B cell (primary cell): ENCODE results near the gene ASB17. TPM values are rescaled to one million over a fixed set of nuclear protein-coding genes. Genes with fewer than 3 reads are reported as not detected.

ENCODE experiments used
- ATAC-seq: fragments of 200-7000 bp; cut with Tn5 transposase; one replicate; pipeline ENCODE4 v1.10.0; 2021; ENCODE audit warnings: low read depth, mild to moderate bottlenecking, moderate number of reproducible peaks, moderate library complexity
- CTCF ChIA-PET: fragments of 350-600 bp; sonication (Branson Sonifier 250); formaldehyde crosslinking; loops from one replicate; lab custom pipeline; 2021; ENCODE audit warnings: antibody characterized with exemption, inconsistent platforms; lab: Charles Lee
- POLR2A ChIA-PET: fragments of 350-600 bp; sonication (Branson Sonifier 250); formaldehyde crosslinking; loops from one replicate; lab custom pipeline; 2021; ENCODE audit warnings: antibody characterized with exemption; lab: Charles Lee
- DNase-seq: peaks from one replicate; pipeline ENCODE4 v3.0.0; 2013
- H2AFZ ChIP-seq: 2 replicates; pipeline ENCODE4 v1.6.1; 2012; ENCODE audit warnings: mild to moderate bottlenecking, low read depth, low read length; ENCODE audit not compliant: insufficient read depth, poor library complexity, severe bottlenecking
- H3K27ac ChIP-seq, 2 donors: 1 replicate in 1 of 2; 2 replicates in 1 of 2; pipeline ENCODE4 v1.5.1; 2012 to 2013; ENCODE audit warnings: low read length in 2 of 2, mild to moderate bottlenecking in 2 of 2, moderate library complexity in 1 of 2
- H3K27me3 ChIP-seq, 4 experiments: fragments of 200-600 bp in 1 of 4; sonication (generic) in 1 of 4; replicated peaks in 1 of 4; 1 replicate in 2 of 4; 2 replicates in 2 of 4; pipeline versions ENCODE4 v1.6.1 to v1.7.0; 2013 to 2016; ENCODE audit warnings: low read length in 3 of 4, mild to moderate bottlenecking in 2 of 4, mixed read lengths in 1 of 4, moderate library complexity in 1 of 4; ENCODE audit not compliant: insufficient read depth in 4 of 4, control insufficient read depth in 3 of 4; ENCODE audit errors: control extremely low read depth in 1 of 4
- H3K36me3 ChIP-seq, 2 experiments: replicated peaks in 1 of 2; 1 replicate in 1 of 2; 2 replicates in 1 of 2; pipeline versions ENCODE4 v1.6.1 to v1.7.1; 2013; ENCODE audit warnings: low read length in 1 of 2; ENCODE audit not compliant: insufficient read depth in 2 of 2, control insufficient read depth in 1 of 2; ENCODE audit errors: control extremely low read depth in 1 of 2, extremely low read depth in 1 of 2
- H3K4me1 ChIP-seq, 2 donors: fragments of 200-600 bp in 1 of 2; sonication (generic) in 1 of 2; 1 replicate in 1 of 2; 2 replicates in 1 of 2; pipeline versions ENCODE4 v1.5.1 to v1.6.1; 2013 to 2017; ENCODE audit warnings: low read length in 2 of 2; ENCODE audit not compliant: control insufficient read depth in 2 of 2, insufficient read depth in 2 of 2
- H3K4me2 ChIP-seq: replicated peaks from 2 replicates; pipeline ENCODE3; 2012; ENCODE audit warnings: mild to moderate bottlenecking, low read depth, low read length; ENCODE audit not compliant: poor library complexity, severe bottlenecking
- H3K4me3 ChIP-seq, 5 experiments: fragments of 200-600 bp in 1 of 5; sonication (generic) in 1 of 5; 1 replicate in 3 of 5; 2 replicates in 2 of 5; pipeline versions ENCODE4 v1.5.1 to v1.7.0; 2011 to 2016; ENCODE audit warnings: low read length in 4 of 5, mild to moderate bottlenecking in 4 of 5, low read depth in 2 of 5, control low read depth in 1 of 5, moderate library complexity in 1 of 5; ENCODE audit not compliant: insufficient read depth in 1 of 5; ENCODE audit errors: control extremely low read depth in 1 of 5, extremely low read depth in 1 of 5
- H3K79me2 ChIP-seq: fragments of 200-600 bp; sonication (generic); one replicate; pipeline ENCODE4 v1.6.0; 2016; ENCODE audit warnings: low read length; ENCODE audit not compliant: control insufficient read depth, insufficient read depth
- H3K9ac ChIP-seq: fragments of 200-600 bp; sonication (generic); 2 replicates; pipeline ENCODE4 v1.6.1; 2017; ENCODE audit warnings: mild to moderate bottlenecking, low read length, moderate library complexity
- H3K9me3 ChIP-seq, 3 donors: one replicate each; pipeline versions ENCODE4 v1.6.1 to v1.7.1; 2013; ENCODE audit warnings: low read length in 2 of 3; ENCODE audit not compliant: control insufficient read depth in 2 of 3, insufficient read depth in 1 of 3; ENCODE audit errors: control extremely low read depth in 1 of 3
- H4K20me1 ChIP-seq: 2 replicates; pipeline ENCODE4 v1.6.0; 2012; ENCODE audit warnings: mild to moderate bottlenecking, low read length; ENCODE audit not compliant: insufficient read depth, control insufficient read depth, poor library complexity, severe bottlenecking
- H3K27ac Mint-ChIP-seq: one replicate; pipeline ENCODE4 v1.8.0; 2021; ENCODE audit warnings: mixed read lengths
- H3K27me3 Mint-ChIP-seq: one replicate; pipeline ENCODE4 v1.8.0; 2021; ENCODE audit warnings: mixed read lengths
- H3K4me1 Mint-ChIP-seq: one replicate; pipeline ENCODE4 v1.8.0; 2021; ENCODE audit warnings: mixed read lengths
- H3K4me3 Mint-ChIP-seq: one replicate; pipeline ENCODE4 v1.8.0; 2021; ENCODE audit warnings: mixed read lengths
- H3K9me3 Mint-ChIP-seq: one replicate; pipeline ENCODE4 v1.8.0; 2022; ENCODE audit warnings: mixed read lengths; ENCODE audit not compliant: insufficient read depth
- EZH2 ChIP-seq: IDR thresholded peaks from 2 replicates; pipeline ENCODE4 v1.6.1; 2012; ENCODE audit warnings: borderline replicate concordance, low read depth, mild to moderate bottlenecking, moderate library complexity, low read length; ENCODE audit not compliant: insufficient read depth, poor library complexity, severe bottlenecking
- WGBS: methylation state at CpG from one replicate; pipeline ENCODE4 v1.1.5; 2013; ENCODE audit warnings: missing lambda C conversion rate; ENCODE audit not compliant: insufficient coverage; 5-methylcytosine and 5-hydroxymethylcytosine counted together
- intact Hi-C: fragments of 100-400 bp; cut with micrococcal nuclease; formaldehyde crosslinking; loops from one replicate; pipeline ENCODE4 v1.10.0; 2022
- polyA plus RNA-seq: library from polyadenylated mRNA; depleted of rRNA; stranded (reverse); fragments of >200 nt; gene quantifications from 2 replicates; pipeline ENCODE4 v1.2.3, GENCODE V29; 2012
- total RNA-seq, 2 donors: library from RNA; stranded (reverse); fragments of 120-200 nt in 1 of 2; gene quantifications; 1 replicate in 1 of 2; 2 replicates in 1 of 2; pipeline versions ENCODE4 v1.2.3 to v1.2.4, GENCODE V29; 2013 to 2022
- TF ChIP-seq, protein P1 (sequence below): fragments of 200-600 bp; IDR thresholded peaks from one replicate; pipeline ENCODE4 v1.8.0; 2022; ENCODE audit warnings: antibody characterized with exemption, mild to moderate bottlenecking

The ASB17 gene
- total and polyA plus RNA-seq, 2 donors (not counting 1 experiment from before 2014, with no cell fraction given), result not detected

DNA sequence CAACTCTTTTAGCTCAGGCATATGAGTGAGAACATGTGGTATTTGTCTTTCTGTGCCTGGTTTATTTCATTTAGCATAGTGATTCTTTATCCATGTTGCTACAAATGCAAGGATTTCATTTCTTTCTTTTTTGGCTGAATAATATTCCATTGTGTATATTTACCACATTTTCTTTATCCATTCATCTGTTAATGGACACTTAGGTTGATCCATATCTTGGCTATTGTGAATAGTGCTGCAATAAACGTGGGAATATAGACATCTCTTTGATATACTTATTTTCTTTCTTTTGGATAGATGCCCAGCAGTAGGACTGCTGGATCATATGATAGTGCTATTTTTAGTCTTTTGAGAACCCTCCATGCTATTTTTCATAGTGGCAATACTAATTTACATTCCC is 30.8 kb downstream of the ASB17 start:
- DNase-seq (no peak), ATAC-seq (no peak)
- H3K4me3 ChIP-seq, result no peak overlapping the region
- H3K9me3 Mint-ChIP-seq, result no peaks in the 10 kb centered on the region
- H4K20me1 ChIP-seq, result no peaks in the 10 kb centered on the region
- H3K79me2 ChIP-seq, result no peaks in the 10 kb centered on the region
- WGBS, result no CpG with 5 or more reads among the region's 1 CpG
- peaks cover 3% of the 10 kb centered on the region for H3K27me3 Mint-ChIP-seq
- no peak overlapping the region for H3K9ac ChIP-seq
- no peaks in the 10 kb centered on the region for H3K4me1 Mint-ChIP-seq
- H3K36me3 ChIP-seq, result no peaks in the 10 kb centered on the region
- no peak overlapping the region for H3K27ac Mint-ChIP-seq
- no peak overlapping the region for H3K4me3 Mint-ChIP-seq
- TF ChIP-seq, protein P1, sequence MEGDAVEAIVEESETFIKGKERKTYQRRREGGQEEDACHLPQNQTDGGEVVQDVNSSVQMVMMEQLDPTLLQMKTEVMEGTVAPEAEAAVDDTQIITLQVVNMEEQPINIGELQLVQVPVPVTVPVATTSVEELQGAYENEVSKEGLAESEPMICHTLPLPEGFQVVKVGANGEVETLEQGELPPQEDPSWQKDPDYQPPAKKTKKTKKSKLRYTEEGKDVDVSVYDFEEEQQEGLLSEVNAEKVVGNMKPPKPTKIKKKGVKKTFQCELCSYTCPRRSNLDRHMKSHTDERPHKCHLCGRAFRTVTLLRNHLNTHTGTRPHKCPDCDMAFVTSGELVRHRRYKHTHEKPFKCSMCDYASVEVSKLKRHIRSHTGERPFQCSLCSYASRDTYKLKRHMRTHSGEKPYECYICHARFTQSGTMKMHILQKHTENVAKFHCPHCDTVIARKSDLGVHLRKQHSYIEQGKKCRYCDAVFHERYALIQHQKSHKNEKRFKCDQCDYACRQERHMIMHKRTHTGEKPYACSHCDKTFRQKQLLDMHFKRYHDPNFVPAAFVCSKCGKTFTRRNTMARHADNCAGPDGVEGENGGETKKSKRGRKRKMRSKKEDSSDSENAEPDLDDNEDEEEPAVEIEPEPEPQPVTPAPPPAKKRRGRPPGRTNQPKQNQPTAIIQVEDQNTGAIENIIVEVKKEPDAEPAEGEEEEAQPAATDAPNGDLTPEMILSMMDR, result no peak
- no peak for TF ChIP-seq EZH2
- no peak overlapping the region for H3K27ac ChIP-seq
- POLR2A ChIA-PET, result no interaction called here
- no peak overlapping the region for H2AFZ ChIP-seq
- no peaks in the 10 kb centered on the region for H3K27me3 ChIP-seq
- CTCF ChIA-PET, result no interaction called here
- H3K4me2 ChIP-seq, result no peak overlapping the region
- no peaks in the 10 kb centered on the region for H3K4me1 ChIP-seq
- H3K9me3 ChIP-seq, result no peaks in the 10 kb centered on the region
- intact Hi-C loops, result no loop called here

GRCh38 chr1:75884437-75884836 is 47.8 kb downstream of the ASB17 start:
- Histone ChIP-seq H3K36me3 (no peaks in the 10 kb centered on the region), H3K4me1 (no peaks in the 10 kb centered on the region), H3K27me3 (no peaks in the 10 kb centered on the region), H2AFZ (no peak overlapping the region), H3K79me2 (no peaks in the 10 kb centered on the region), H4K20me1 (no peaks in the 10 kb centered on the region), H3K9me3 (no peaks in the 10 kb centered on the region), H3K9ac (no peak overlapping the region), H3K4me3 (no peak overlapping the region), H3K4me2 (no peak overlapping the region), H3K27ac (no peak overlapping the region)
- DNase-seq, result no peak
- WGBS, result no CpG with 5 or more reads among the region's 1 CpG
- intact Hi-C loops, result no loop called here
- ATAC-seq, result no peak
- H3K27ac Mint-ChIP-seq, result no peak overlapping the region
- ChIA-PET CTCF (no interaction called here), POLR2A (no interaction called here)
- H3K4me1 Mint-ChIP-seq, result no peaks in the 10 kb centered on the region
- no peaks in the 10 kb centered on the region for H3K27me3 Mint-ChIP-seq
- no peaks in the 10 kb centered on the region for H3K9me3 Mint-ChIP-seq
- TF ChIP-seq, protein P1, result no peak
- TF ChIP-seq EZH2, result no peak
- no peak overlapping the region for H3K4me3 Mint-ChIP-seq
